HG02885 (cell line): ENCODE data around the gene VPS33A.
"Not testable (repeated sequence)": the region's sequence is repeated elsewhere in the genome, so short reads cannot be mapped to it uniquely, and the experiment has no call there.

Source experiments
- ATAC-seq: cut with Tn5 transposase; IDR thresholded peaks from one replicate; pipeline ENCODE4 v1.9.1; 2021; ENCODE audit warnings: mild to moderate bottlenecking; ENCODE audit not compliant: unreplicated experiment, poor library complexity

VPS33A gene

GRCh38 chr12:122266230-122266901, at the start of gene VPS33A:
TSS of gene VPS33A (minus strand) at chr12:122266494. CDS start at chr12:122266408, 86 bp downstream.
- peak; percentile 91 for ATAC-seq

GRCh38 chr12:122312926-122313325, 46.6 kb upstream of the VPS33A start:
- no peak for ATAC-seq

- ATAC-seq = no peak
These were observed 45.4 kb upstream of the VPS33A start for GRCh38 chr12:122311696-122312095.

- ATAC-seq = no peak
These were observed 44.5 kb upstream of the VPS33A start for GRCh38 chr12:122310626-122311333.

GRCh38 chr12:122309564-122310121, 43.3 kb upstream of the VPS33A start:
- no peak for ATAC-seq

- ATAC-seq = no peak
These were observed 42.5 kb upstream of the VPS33A start for GRCh38 chr12:122308811-122309210.

- ATAC-seq = no peak
These were observed 40.1 kb upstream of the VPS33A start for GRCh38 chr12:122306407-122306806.

- no peak for ATAC-seq
These were observed 38.6 kb upstream of the VPS33A start for GRCh38 chr12:122304924-122305323.

GRCh38 chr12:122303068-122303467, 36.8 kb upstream of the VPS33A start:
- no peak for ATAC-seq

- ATAC-seq = no peak
These were observed 31.9 kb upstream of the VPS33A start for GRCh38 chr12:122298071-122298748.

GRCh38 chr12:122297494-122297893, 31.2 kb upstream of the VPS33A start:
- ATAC-seq = no peak

GRCh38 chr12:122295877-122296276, 29.6 kb upstream of the VPS33A start:
- ATAC-seq = no peak

GRCh38 chr12:122293081-122293480, 26.8 kb upstream of the VPS33A start:
- ATAC-seq = no peak

- no peak for ATAC-seq
These were observed 25.1 kb upstream of the VPS33A start for GRCh38 chr12:122291431-122291830.

GRCh38 chr12:122283680-122284079, 17.4 kb upstream of the VPS33A start:
- no peak for ATAC-seq

GRCh38 chr12:122282061-122282460, 15.8 kb upstream of the VPS33A start:
- ATAC-seq = no peak

- no peak for ATAC-seq
These were observed 9.9 kb upstream of the VPS33A start for GRCh38 chr12:122276242-122276641.

GRCh38 chr12:122275459-122275858, 9.2 kb upstream of the VPS33A start:
- ATAC-seq = no peak

GRCh38 chr12:122265886-122266229, 436 bp downstream of the VPS33A start:
- ATAC-seq = peak; percentile 22

GRCh38 chr12:122265476-122265875, 818 bp downstream of the VPS33A start:
- no peak for ATAC-seq

GRCh38 chr12:122260735-122261134, 5.6 kb downstream of the VPS33A start:
- ATAC-seq = not testable (repeated sequence)
